Adipose tissue (tissue), 3 donors: ENCODE data around the gene RIT1. TPM values are rescaled to one million over a fixed set of nuclear protein-coding genes. Genes with fewer than 3 reads are reported as not detected.
"Not testable (repeated sequence)": the region's sequence is repeated elsewhere in the genome, so short reads cannot be mapped to it uniquely, and the experiment has no call there.

ENCODE experiments used
- H3K27ac ChIP-seq: one replicate; pipeline ENCODE4 v1.5.1; 2013; ENCODE audit warnings: low read depth, low read length
- WGBS, 3 donors: extraction: QIAGEN DNeasy Blood & Tissue Kit; methylation state at CpG; one replicate each; pipeline ENCODE4 v1.1.7; 2013; 5-methylcytosine and 5-hydroxymethylcytosine counted together
- polyA plus RNA-seq, 3 donors: library from polyadenylated mRNA; stranded (reverse); fragments of 200-250 nt; gene quantifications; one replicate each; pipeline ENCODE4 v1.2.3, GENCODE V29; 2013
- donor health status: healthy with polysubstance abuse.
- donor health status: Bipolar disorder and iron deficiency.
- donor health status: healthy.

The RIT1 gene
- polyA plus RNA-seq, 3 donors: 4.4 to 16.5 (median 13.8) TPM

DNA sequence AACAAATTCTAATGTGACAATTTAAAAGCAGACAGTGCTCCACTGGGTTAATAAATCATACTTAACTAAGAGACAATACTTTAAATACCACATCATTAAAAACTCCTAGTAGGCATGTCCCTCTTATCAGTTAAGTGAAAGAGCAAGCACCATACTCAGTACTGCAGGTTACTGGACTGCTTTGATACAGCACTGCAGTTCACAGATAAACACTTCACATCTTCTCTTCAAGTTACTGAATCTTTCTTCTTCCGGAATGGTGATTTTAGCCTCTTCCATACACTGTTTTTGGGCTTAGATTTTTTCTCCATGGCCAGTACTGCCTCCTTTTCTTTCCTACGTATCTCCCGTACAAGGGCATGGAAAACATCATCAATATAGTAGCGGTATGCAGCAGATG is 11.0 kb downstream of the RIT1 start:
- 89 to 92% (median 90%) methylated on average over 4 of the region's 4 CpGs for WGBS, 3 donors
- no peak overlapping the region for H3K27ac ChIP-seq

DNA sequence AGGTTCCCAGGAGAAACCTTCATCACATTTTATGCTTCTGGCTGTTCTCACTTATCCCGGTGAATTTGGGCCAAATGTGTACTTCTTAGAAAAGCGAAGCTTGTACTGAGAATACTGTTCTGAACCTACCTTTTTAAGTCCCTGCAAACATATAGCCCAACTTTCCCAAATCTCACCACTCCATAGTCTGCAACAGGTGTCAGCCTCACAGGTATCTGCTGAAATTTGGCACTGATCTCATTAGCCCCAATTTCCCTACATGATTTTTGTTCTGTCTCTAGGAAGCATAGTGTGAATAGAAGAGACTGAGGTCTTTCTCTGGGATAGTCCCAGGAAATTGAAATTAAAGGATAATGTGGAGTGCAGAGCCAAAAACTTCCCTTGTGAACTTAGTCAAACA is 11.5 kb downstream of the RIT1 start:
- 91 to 95% (median 92%) methylated on average over 2 of the region's 2 CpGs for WGBS, 3 donors
- no peak overlapping the region for H3K27ac ChIP-seq

DNA sequence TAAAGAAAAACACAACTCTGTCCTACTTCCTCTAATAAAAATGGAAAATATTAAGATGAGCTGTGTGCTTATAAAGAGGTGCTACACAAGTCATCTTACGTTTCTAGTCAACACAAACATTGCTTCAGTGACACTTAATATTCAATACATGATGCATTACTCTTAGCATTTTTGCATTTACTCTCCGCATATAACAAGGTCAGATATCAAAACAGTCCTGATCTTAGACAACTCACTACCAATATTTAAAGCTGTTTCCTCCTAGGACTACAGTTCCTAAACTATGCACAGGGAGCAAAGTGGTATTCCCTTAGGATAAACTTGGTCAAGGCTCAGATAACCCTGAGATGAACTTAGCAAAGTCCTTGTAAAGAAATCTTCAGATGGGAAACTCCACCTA is 12.3 kb downstream of the RIT1 start:
- WGBS, 3 donors: 78 to 86% (median 86%) methylated on average over 2 of the region's 2 CpGs

DNA sequence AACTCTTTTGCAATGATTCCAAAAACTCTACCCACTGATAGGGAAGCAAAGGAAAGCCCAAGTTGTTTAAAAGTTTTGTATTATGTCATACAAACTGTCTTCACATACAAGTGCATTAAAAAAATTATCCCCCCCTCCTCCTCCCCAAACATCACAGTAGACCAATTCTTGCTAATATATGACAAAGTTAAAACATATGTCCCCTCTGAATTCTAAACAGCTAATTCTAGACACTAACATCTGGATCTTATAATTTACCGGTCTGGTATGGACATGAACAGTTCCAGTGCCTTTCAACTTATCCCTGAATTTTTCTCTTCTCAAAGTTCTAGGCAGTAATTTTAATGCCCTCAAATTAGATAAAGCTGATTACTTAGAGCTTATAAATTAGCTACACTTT is 13.4 kb downstream of the RIT1 start:
- no peak overlapping the region for H3K27ac ChIP-seq
- WGBS, 3 donors: 79 to 85% (median 84%) methylated on average over 1 of the region's 1 CpG

More for the DNA sequence above, 12.3 kb downstream of the RIT1 start:
- H3K27ac ChIP-seq: no peak overlapping the region

DNA sequence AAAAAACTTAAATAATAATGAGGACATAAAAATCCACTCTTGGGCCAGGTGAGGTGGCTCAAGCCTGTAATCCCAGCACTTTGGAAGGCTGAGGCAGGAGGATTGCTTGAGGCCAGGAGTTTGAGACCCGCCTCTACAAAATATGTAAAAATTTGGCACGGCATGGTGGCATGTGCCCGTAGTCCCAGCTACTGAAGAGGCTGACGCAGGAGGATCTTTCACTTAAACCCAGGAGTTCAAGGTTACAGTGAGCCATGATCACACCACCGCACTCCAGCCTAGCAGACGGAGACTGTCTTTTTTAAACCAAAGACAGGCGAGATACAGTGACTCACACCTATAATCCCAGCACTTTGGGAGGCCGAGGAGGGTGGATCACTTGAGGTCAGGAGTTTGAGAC is 14.7 kb downstream of the RIT1 start:
- WGBS, 3 donors: 94 to 97% (median 95%) methylated on average over 8 of the region's 8 CpGs

DNA sequence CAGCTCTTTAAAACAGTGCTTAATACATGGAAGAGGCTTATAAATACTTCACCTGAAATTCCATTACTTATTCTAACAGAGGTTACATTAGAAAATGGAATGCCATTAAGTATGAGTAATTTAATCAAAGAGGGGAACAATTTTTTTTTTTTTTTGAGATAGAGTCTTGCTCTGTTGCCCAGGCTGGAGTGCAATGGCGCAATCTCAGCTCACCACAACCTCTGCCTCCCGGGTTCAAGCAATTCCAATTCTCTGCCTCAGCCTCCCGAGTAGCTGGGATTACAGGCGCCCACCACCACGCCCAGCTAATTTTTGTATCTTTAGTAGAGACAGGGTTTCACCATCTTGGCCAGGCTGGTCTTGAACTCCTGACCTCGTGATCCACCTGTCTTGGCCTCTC is 15.5 kb downstream of the RIT1 start:
- WGBS, 3 donors: 95 to 97% (median 96%) methylated on average over 6 of the region's 6 CpGs
- H3K27ac ChIP-seq: not testable (repeated sequence)

More for the DNA sequence above, 14.7 kb downstream of the RIT1 start:
- H3K27ac ChIP-seq: not testable (repeated sequence)

DNA sequence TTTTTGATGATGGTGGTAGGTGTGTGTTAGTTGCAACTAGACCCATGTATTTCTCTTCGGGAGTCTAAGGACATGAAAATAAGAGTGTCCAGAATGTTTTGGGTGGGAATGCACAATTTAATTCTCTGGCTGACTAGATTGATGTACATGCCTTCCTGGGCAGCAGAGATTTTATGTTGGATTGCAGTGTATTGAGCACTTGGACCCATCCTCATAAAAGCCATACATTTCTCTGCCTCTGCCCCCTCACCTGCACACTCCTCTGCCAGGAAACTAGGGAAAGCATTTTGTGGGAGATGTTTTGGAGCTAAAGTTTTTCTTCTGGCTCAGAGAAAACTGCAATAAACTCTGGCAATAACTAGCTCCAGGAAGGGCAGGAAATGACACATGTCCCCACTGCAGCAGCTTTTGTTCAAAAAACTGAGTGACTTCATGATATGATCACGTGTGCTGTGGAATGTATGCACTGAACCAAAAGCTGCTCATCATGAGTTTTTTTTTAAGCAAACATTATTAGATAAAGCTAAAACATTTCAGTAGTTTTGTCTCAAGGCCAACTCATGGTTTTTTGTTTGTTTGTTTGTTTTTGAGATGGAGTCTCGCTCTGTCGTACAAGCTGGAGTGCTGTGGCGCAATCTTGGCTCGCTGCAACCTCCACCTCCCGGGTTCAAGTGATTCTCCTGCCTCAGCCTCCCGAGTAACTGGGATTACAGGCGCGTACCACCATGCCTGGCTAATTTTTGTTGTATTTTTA is 17.6 kb downstream of the RIT1 start:
- WGBS, 3 donors: 52 to 64% (median 52%) methylated on average over 10 of the region's 10 CpGs
- H3K27ac ChIP-seq: no peak overlapping the region

DNA sequence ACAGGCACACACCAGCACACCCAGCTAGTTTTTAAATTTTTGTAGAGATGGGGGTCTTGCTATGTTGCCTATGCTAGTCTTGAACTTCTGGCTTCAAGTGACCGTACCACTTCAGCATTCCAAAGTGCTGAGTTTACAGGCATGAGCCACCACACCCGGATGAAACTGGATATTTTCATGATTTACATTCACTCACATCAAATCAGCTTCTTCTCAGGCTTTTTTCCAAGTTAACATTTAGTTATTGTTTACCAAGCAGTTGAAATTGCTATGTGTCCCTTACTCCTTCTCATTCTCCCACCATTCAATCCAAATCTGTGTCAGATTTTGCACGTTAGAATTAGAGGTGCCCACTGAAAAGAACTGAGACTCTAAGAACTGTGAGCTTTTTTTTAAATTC is 18.4 kb downstream of the RIT1 start:
- H3K27ac ChIP-seq: no peak overlapping the region
- 46 to 49% (median 47%) methylated on average over 3 of the region's 3 CpGs for WGBS, 3 donors

DNA sequence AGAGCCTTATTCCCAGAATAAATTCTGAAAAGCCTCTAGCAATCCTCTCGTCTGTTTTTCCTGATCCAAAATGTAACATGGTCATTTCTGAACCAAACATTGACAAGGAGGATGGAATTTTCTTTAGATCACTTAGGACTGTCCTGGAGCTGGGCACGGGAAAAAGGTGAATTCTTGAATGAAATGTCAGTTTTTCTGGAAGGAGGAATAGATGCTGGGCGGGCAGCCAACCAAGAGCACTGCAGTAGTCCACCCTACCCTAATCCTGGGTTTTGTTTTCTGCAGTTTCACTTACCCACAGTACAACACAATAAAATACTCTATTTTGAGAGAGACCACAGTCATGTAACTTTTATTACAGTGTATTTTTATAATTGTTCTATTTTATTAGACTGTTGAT is 20.9 kb downstream of the RIT1 start:
- WGBS, 3 donors: 46 to 55% (median 47%) methylated on average over 3 of the region's 3 CpGs
- H3K27ac ChIP-seq: no peak overlapping the region

DNA sequence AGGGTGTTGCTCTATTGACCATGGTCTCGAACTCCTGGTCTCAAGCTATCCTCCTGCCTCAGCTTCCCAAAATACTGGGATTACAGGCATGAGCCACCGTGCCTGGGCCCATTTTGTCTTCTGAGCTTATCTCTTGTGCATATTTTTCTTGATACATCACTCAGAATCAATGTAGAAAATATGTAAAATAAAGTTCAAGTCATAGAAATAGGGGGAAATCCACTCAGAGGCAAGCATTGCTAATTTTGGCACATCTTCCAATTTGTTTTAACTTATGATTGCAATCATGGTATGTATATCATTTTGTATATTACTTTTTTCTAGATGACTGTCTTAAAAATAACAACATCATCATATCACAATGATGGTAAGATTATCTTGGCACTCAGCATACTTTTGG is 21.6 kb downstream of the RIT1 start:
- no peak overlapping the region for H3K27ac ChIP-seq
- 65 to 71% (median 66%) methylated on average over 2 of the region's 2 CpGs for WGBS, 3 donors

DNA sequence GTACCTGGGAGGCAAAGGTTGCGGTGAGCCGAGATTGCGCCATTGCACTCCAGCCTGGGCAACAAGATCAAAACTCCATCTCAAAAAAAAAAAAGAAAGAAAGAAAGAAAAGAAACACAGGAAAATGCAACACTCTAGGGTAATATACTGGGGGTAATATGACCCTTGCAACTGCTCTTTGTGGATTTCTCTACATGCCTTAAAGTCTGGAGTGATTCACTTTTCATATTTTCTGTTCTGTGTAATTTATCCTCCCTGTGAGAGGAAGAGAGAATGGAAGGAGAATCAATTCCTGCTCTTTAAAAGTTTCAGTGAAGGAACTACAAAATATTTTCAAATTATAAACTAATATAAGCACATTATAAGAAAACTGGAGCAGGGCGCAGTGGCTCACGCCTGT is 22.7 kb downstream of the RIT1 start:
- 98 to 100% (median 99%) methylated on average over 5 of the region's 5 CpGs for WGBS, 3 donors
- no peak overlapping the region for H3K27ac ChIP-seq

DNA sequence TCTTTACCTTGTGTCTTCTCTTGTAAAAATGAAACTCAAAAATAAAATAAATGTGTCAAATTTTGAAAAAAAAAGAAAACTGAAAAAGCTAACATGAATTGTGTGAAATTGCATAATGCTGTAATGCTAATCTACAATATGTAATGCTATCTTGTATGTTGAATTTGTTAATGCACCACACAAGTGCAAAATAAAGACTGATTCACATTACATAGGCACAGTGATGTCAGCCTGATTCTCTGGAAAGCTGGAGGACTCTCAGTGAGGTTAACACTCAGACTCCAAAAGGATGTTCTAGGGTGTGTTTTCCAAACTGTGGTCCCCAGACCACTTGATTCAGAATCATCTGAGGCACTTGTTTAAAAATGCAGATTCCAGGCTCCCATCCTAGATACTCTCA is 26.2 kb downstream of the RIT1 start:
- no peak overlapping the region for H3K27ac ChIP-seq

DNA sequence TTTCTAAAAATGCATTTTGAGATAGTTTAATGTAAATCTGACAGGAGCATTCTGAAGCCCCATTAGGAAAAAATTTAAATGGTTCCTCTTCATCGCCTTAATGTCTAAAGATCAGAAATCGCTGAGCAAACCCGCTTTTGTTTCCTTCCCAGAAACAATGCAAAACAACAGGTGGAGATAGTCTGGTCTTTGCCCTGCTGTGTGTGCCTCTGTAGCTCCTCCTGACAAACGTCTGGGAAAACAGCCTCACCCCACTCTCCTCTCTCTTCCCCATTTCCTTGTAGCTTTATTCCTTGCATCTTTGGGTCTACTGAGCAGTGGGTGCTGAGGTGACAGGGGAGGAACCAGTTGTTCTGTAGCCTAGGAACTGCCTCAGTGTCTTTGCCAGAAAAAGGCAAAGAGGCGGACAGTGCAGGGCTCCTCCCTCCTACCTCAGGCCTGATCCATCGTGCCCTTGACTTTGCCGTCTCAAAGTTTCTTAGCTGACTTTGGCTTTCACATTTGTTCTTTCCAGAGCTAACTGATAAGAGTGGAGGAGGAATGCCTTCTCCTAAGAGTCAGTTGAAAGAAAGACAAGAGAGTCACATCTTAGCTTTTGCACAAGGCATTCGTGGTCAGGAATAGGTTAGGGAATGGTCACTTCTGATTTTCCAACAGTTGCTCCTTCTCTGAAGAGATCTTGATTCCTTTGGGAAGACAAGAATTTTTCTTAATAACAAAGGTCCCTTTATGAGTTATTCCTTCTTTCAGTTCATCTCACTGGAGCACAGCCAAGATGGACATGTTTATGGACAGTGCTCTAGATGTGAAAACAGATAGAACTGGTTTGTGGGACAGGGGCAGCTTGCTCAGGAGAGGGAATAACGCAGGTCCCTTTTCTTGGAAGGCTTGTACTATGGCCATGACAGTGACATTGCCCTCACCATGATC is 26.9 kb downstream of the RIT1 start:
- H3K27ac ChIP-seq: no peak overlapping the region
- whole genome bisulfite sequencing, 3 donors: 64 to 73% (median 68%) methylated on average over 9 of the region's 9 CpGs

DNA sequence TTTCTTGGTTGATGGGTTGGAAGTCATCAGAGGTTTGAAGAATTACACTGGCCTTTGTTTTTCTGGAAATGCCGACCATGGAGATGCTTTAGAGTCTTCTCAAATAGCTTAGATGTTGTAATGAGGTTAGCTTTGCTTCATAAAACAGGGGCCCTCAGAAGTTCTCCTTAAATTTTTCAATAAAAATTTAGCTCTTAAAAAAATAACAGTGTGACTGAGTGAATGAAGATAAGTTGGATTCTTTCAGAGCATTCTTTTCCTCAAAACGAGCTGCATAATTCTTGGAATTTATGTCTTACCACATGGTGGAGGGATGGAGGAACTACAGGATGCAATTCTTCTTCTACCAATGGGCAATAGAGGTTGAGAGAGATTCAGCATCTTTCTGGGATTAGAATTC is 28.4 kb downstream of the RIT1 start:
- H3K27ac ChIP-seq: no peak overlapping the region
- 60 to 80% (median 79%) methylated on average over 2 of the region's 2 CpGs for WGBS, 3 donors

DNA sequence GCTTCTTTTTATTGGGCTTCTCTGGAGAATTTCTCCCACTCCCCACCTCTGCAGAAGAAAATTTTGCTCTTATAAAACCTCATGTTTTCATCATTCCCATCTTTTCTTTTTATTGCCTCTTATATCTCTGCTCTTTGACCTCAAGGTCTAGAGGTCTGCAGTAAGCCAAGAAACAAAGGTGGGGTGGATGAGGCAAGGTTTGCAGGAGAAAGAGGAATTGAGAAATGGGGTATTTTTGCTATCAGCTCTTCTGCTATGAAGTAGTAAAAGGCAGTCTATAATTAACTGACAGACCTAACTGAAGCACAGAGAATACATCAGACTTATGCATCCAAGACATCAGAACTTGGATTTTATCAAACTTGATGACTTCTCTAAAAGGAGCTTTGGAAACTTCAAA is 28.9 kb downstream of the RIT1 start:
- H3K27ac ChIP-seq: no peak overlapping the region

DNA sequence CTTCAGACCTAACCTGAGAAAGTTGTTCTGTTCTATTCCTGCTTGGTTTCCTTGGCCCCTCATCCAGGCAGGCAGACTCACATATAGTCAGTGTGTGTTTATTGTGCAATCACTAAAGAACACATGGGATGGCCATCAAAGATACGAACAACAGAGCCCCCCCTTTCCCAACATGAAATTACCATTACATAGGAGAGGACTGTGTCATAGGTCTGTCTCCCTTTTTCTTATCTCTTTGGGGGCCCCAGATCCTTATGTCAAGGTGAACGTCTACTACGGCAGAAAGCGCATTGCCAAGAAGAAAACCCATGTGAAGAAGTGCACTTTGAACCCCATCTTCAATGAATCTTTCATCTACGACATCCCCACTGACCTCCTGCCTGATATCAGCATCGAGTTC is 30.2 kb downstream of the RIT1 start:
- 71 to 90% (median 85%) methylated on average over 6 of the region's 6 CpGs for WGBS, 3 donors

DNA sequence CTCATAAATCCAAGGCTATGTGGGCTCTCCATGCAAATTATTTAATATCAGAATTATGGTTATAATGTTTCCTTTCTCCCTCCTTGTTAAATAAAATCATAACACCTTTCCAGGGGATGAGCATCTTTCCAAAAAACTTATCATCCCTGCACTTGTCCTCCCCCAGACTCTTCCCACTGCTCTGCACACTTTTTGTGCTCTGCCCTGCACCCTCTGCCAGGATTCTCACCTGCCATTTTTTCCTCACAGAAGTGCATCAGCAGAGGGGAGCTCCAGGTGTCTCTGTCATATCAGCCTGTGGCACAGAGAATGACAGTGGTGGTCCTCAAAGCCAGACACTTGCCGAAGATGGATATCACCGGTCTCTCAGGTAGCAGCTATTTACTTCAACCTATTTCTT is 30.9 kb downstream of the RIT1 start:
- WGBS, 3 donors: 92 to 95% (median 94%) methylated on average over 2 of the region's 2 CpGs
- H3K27ac ChIP-seq: no peak overlapping the region

More for the DNA sequence above, 30.2 kb downstream of the RIT1 start:
- H3K27ac ChIP-seq: no peak overlapping the region

DNA sequence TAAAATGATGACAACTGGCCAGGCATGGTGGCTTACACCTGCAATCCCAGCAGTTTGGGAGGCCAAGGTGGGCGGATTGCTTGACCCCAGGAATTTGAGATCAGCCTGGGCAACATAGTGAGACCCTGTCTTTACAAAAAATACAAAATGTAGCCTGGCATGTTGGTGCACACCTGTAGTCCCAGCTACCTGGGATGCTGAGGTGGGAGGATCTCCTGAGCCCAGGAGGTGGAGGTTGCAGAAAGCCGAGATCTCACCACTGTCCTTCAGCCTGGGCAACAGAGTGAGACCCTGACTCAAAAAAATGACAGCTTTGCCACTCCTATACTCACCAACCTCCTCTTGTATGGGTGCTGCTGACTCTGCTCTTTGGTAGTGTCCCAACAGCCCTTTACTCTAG is 33.2 kb downstream of the RIT1 start:
- whole genome bisulfite sequencing, 3 donors: 90 to 99% (median 93%) methylated on average over 2 of the region's 2 CpGs
- no peak overlapping the region for H3K27ac ChIP-seq

DNA sequence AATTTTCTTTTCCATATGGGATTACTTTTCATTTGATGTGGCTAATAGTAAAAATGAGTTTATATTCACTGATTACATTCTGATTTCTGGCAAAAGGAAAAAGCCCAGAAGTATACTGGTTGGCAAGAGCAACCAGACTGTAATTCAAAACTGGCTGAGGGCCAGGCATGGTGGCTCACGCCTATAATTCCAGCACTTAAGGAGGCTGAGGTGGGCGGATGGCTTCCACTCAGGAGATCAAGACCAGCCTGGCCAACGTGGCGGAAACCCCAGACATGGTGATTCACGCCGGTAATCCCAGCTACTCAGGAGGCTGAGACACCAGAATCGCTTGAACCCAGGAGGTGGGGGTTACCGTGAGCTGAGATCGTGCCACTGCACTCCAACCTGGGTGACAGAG is 37.3 kb downstream of the RIT1 start:
- WGBS, 3 donors: 71 to 80% (median 73%) methylated on average over 9 of the region's 9 CpGs
- no peak overlapping the region for H3K27ac ChIP-seq

DNA sequence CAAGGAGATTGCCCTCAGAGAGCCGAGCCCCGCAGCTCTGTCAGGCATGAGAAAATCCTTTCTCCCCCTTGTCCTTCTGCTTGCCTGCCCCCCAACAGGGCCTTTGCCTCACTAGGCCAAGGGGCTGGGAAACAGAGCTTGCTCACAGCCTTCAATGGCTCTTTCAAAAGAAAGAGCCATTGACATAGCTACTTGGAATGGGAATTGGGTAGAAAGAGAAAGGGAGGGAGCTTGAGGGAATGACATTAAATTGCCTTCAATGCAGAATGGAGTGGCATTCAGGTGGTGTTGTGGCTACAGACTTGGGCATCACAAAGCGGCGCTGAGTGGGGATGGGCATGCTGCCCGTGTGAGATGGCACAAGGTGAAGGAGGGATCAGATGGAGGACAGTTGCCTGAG is 38.6 kb downstream of the RIT1 start:
- no peak overlapping the region for H3K27ac ChIP-seq
- whole genome bisulfite sequencing, 3 donors: 93 to 98% (median 95%) methylated on average over 5 of the region's 5 CpGs
